SU-DHL-6 (cell line): Measurements from ENCODE around the gene MPND.

Source experiments
- H2AFZ ChIP-seq: fragments of 200-600 bp; sonication (generic); 2 replicates; pipeline ENCODE4 v1.6.1; 2014; ENCODE audit warnings: low read depth, mild to moderate bottlenecking, moderate library complexity, mixed read lengths, antibody characterized with exemption, low read length; ENCODE audit not compliant: severe bottlenecking
- H3F3A ChIP-seq: fragments of 200-600 bp; shearing (Covaris generic); 2 replicates; pipeline ENCODE4 v1.6.0; 2016; ENCODE audit warnings: antibody characterized with exemption, mild to moderate bottlenecking; ENCODE audit not compliant: insufficient read depth
- H3K27ac ChIP-seq: fragments of 200-600 bp; sonication (generic); 2 replicates; pipeline ENCODE4 v1.5.1; 2016; ENCODE audit warnings: low read depth, mild to moderate bottlenecking, low read length, moderate library complexity, mixed read lengths
- H3K27me3 ChIP-seq: fragments of 200-600 bp; sonication (generic), shearing (Covaris generic); 2 replicates; pipeline ENCODE4 v1.6.0; 2014; ENCODE audit warnings: mild to moderate bottlenecking, low read length
- H3K36me3 ChIP-seq: fragments of 200-600 bp; sonication (generic); 2 replicates; pipeline ENCODE4 v1.6.1; 2014; ENCODE audit warnings: mild to moderate bottlenecking, low read length, mixed read lengths
- H3K4me2 ChIP-seq: fragments of 300-600, 200-600 bp; shearing (Covaris generic), sonication (generic); 2 replicates; pipeline ENCODE4 v1.6.0; 2014; ENCODE audit warnings: low read length, low read depth, mild to moderate bottlenecking; ENCODE audit not compliant: poor library complexity, severe bottlenecking
- H3K4me3 ChIP-seq: fragments of 200-600 bp; sonication (generic); 2 replicates; pipeline ENCODE4 v1.5.1; 2014; ENCODE audit warnings: antibody characterized with exemption, low read length, mild to moderate bottlenecking, mixed read lengths; ENCODE audit not compliant: insufficient read depth, poor library complexity, severe bottlenecking
- H3K79me2 ChIP-seq: fragments of 200-600 bp; sonication (generic); 2 replicates; pipeline ENCODE4 v1.6.1; 2014; ENCODE audit warnings: mild to moderate bottlenecking, low read length, moderate library complexity; ENCODE audit not compliant: insufficient read depth
- H3K9ac ChIP-seq: fragments of 200-600 bp; sonication (generic); 2 replicates; pipeline ENCODE4 v1.7.0; 2014; ENCODE audit warnings: mild to moderate bottlenecking, low read length
- H3K9me2 ChIP-seq: fragments of 200-600 bp; sonication (generic); replicated peaks from 2 replicates; pipeline ENCODE4 v1.6.1; 2014; ENCODE audit warnings: low read length; ENCODE audit not compliant: insufficient read depth
- H3K9me3 ChIP-seq: fragments of 200-600 bp; sonication (generic); 2 replicates; pipeline ENCODE4 v1.6.1; 2014; ENCODE audit warnings: low read length, mixed read lengths; ENCODE audit not compliant: insufficient read depth
- H4K20me1 ChIP-seq: fragments of 200-600 bp; sonication (generic); 2 replicates; pipeline ENCODE4 v1.6.1; 2014; ENCODE audit warnings: low read depth, mild to moderate bottlenecking, antibody characterized with exemption, low read length, moderate library complexity, mixed read lengths
- CTCF ChIP-seq: fragments of 200-600 bp; sonication (generic); IDR thresholded peaks from one replicate; pipeline ENCODE4 v1.5.1; 2017; ENCODE audit warnings: antibody characterized with exemption, mild to moderate bottlenecking, low read length, moderate library complexity; ENCODE audit not compliant: insufficient read depth, poor library complexity, severe bottlenecking
- EZH2phosphoT487 ChIP-seq: fragments of 200-600 bp; sonication (generic), shearing (Covaris generic); conservative IDR thresholded peaks from 2 replicates; pipeline ENCODE4 v1.6.1; 2018; ENCODE audit warnings: mild to moderate bottlenecking, antibody characterized with exemption, low read length, moderate library complexity, mixed read lengths

MPND gene

GRCh38 chr19:4297901-4298809, 45.2 kb upstream of the MPND start:
- H3K4me3 ChIP-seq = no peak overlapping the region
- no peak overlapping the region for H3K9ac ChIP-seq
- H4K20me1 ChIP-seq = no peaks in the 10 kb centered on the region

GRCh38 chr19:4298810-4299550, 44.4 kb upstream of the MPND start:
- Histone ChIP-seq H3F3A (no peaks in the 10 kb centered on the region), H3K36me3 (no peaks in the 10 kb centered on the region), H3K27ac (no peak overlapping the region), H3K9ac (no peak overlapping the region), H3K4me2 (no peak overlapping the region), H4K20me1 (no peaks in the 10 kb centered on the region), H3K9me2 (no peaks in the 10 kb centered on the region), H2AFZ (no peak overlapping the region), H3K79me2 (no peaks in the 10 kb centered on the region), H3K27me3 (no peaks in the 10 kb centered on the region), H3K9me3 (no peaks in the 10 kb centered on the region), H3K4me3 (no peak overlapping the region)
- TF ChIP-seq EZH2phosphoT487 (no peak), CTCF (no peak)

More at GRCh38 chr19:4297901-4298809, 45.2 kb upstream of the MPND start:
- Histone ChIP-seq H3K36me3 (no peaks in the 10 kb centered on the region), H3K27me3 (no peaks in the 10 kb centered on the region), H3F3A (no peaks in the 10 kb centered on the region), H3K9me3 (no peaks in the 10 kb centered on the region), H3K9me2 (no peaks in the 10 kb centered on the region), H2AFZ (no peak overlapping the region), H3K27ac (no peak overlapping the region), H3K4me2 (no peak overlapping the region), H3K79me2 (no peaks in the 10 kb centered on the region)
- TF ChIP-seq CTCF (no peak), EZH2phosphoT487 (no peak)

- no peak overlapping the region for H3K27ac ChIP-seq
- TF ChIP-seq EZH2phosphoT487 (no peak), CTCF (no peak)
- H3K9me2 ChIP-seq = no peaks in the 10 kb centered on the region
- H3K4me3 ChIP-seq = no peak overlapping the region
- no peak overlapping the region for H3K4me2 ChIP-seq
- no peaks in the 10 kb centered on the region for H3F3A ChIP-seq
- no peaks in the 10 kb centered on the region for H3K36me3 ChIP-seq
- H3K27me3 ChIP-seq = no peaks in the 10 kb centered on the region
- no peaks in the 10 kb centered on the region for H4K20me1 ChIP-seq
- H3K9me3 ChIP-seq = no peaks in the 10 kb centered on the region
- H3K9ac ChIP-seq = no peak overlapping the region
- H2AFZ ChIP-seq = no peak overlapping the region
- H3K79me2 ChIP-seq = no peaks in the 10 kb centered on the region
Observed at GRCh38 chr19:4300589-4300988, 42.8 kb upstream of the MPND start.
